ENCODE measurements around the gene KLKB1.
A peak's percentile ranks its signal among the peaks of the same experiment; 100 is the strongest.
"Not testable (repeated sequence)": the region's sequence is repeated elsewhere in the genome, so short reads cannot be mapped to it uniquely, and the experiment has no call there.

The KLKB1 gene

GRCh38 chr4:186260504-186261448 lies 33.5 kb downstream of the KLKB1 start:
- in situ Hi-C loops (cut with HindIII; ENCODE audit: low pct_ligation_motif_present, low sequenced_read_pairs), result no loop called here
- no peak for DNase-seq
- H3K4me3 ChIP-seq (ENCODE audit: low read depth, low read length), result no peak overlapping the region
- no peak for TF ChIP-seq CTCF (IDR thresholded peaks at IDR 0.05; ENCODE audit: low read depth, low read length, missing control alignments)
- H3K27ac ChIP-seq, result no peak overlapping the region
- no peaks in the 10 kb centered on the region for H3K36me3 ChIP-seq (replicated peaks)
- H3K27me3 ChIP-seq (replicated peaks), result no peaks in the 10 kb centered on the region

- no peak for TF ChIP-seq CTCF (IDR thresholded peaks at IDR 0.05; ENCODE audit: low read depth, low read length, missing control alignments)
- no peaks in the 10 kb centered on the region for H3K36me3 ChIP-seq (replicated peaks)
- DNase-seq, result no peak
- no peaks in the 10 kb centered on the region for H3K27me3 ChIP-seq (replicated peaks)
- H3K4me3 ChIP-seq (ENCODE audit: low read depth, low read length), result no peak overlapping the region
- no peak overlapping the region for H3K27ac ChIP-seq
- in situ Hi-C loops (cut with HindIII; ENCODE audit: low pct_ligation_motif_present, low sequenced_read_pairs), result no loop called here
These were observed 37.4 kb downstream of the KLKB1 start for GRCh38 chr4:186264660-186265059.

- H3K4me3 ChIP-seq (ENCODE audit: low read depth, low read length); DNase-seq; H3K27me3 ChIP-seq (replicated peaks); H3K27ac ChIP-seq; H3K36me3 ChIP-seq (replicated peaks); in situ Hi-C loops (cut with HindIII; ENCODE audit: low pct_ligation_motif_present, low sequenced_read_pairs): not testable (repeated sequence)
These were observed 37.9 kb downstream of the KLKB1 start for GRCh38 chr4:186265250-186265649.

- no peaks in the 10 kb centered on the region for H3K36me3 ChIP-seq (replicated peaks)
- H3K27me3 ChIP-seq (replicated peaks), result no peaks in the 10 kb centered on the region
- no peak within 1 kb of the TSS for H3K4me3 ChIP-seq (ENCODE audit: low read depth, low read length)
- TF ChIP-seq CTCF (IDR thresholded peaks at IDR 0.05; ENCODE audit: low read depth, low read length, missing control alignments), result no peak
- DNase-seq, result no peak
- in situ Hi-C loops (cut with HindIII; ENCODE audit: low pct_ligation_motif_present, low sequenced_read_pairs), result no loop called here
- H3K27ac ChIP-seq, result no peak within 1 kb of the TSS
These were observed 38.7 kb downstream of the KLKB1 start, which contains the start of gene F11 for GRCh38 chr4:186265683-186266652. TSS of gene F11 (plus strand) at chr4:186266189. CDS start at chr4:186267137, 948 bp downstream.

GRCh38 chr4:186266729-186267456 lies 39.6 kb downstream of the KLKB1 start:
- no peak for TF ChIP-seq CTCF (IDR thresholded peaks at IDR 0.05; ENCODE audit: low read depth, low read length, missing control alignments)
- H3K27ac ChIP-seq, result no peak overlapping the region
- in situ Hi-C loops (cut with HindIII; ENCODE audit: low pct_ligation_motif_present, low sequenced_read_pairs), result no loop called here
- peak; percentile 6 for DNase-seq
- no peak overlapping the region for H3K4me3 ChIP-seq (ENCODE audit: low read depth, low read length)
- H3K36me3 ChIP-seq (replicated peaks), result no peaks in the 10 kb centered on the region
- no peaks in the 10 kb centered on the region for H3K27me3 ChIP-seq (replicated peaks)

Data from brain microvascular endothelial cell (primary cell).